Measurements from ENCODE around the gene INPP4B.

The INPP4B gene

DNA sequence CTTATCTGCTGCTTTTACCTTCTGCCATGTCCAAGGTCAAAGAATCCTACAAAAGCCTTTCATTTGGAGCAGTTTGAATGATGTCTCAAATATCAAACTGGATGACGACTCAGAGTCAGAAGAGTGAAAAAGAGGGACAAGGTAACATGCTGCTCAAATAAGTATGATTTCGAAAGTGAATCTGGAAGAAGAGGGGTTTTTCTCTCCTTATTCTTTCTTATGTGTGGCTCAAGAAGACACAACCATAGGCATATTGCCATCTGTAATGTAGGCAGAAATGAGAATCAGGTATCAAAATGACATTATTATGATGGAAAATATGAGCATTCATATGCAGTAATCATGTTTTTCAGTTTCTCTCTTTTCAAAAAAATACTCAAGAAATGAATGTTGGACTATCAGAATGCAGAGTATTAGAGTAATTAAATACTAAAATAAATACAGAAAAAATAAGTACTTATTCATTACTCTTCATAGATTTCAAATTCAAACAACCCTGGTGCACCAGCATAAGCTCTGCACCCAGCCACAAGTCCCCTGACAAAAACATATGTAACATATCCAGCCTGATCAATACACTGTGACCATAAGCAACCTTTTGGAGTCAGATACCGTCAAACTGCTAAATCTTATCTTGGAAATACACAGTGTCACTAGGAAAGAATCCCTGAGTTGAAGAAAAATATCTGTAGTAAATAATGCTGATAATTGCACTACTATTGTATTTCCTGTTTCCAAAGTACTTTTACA lies 468.6 kb downstream of the INPP4B start:
- Histone ChIP-seq H3K4me1 (ENCODE audit: insufficient read depth, low read length) (peaks cover 14% of the 10 kb centered on the region), H3K9me3 (ENCODE audit: insufficient read depth, low read depth, low read length) (no peaks in the 10 kb centered on the region), H3K27me3 (ENCODE audit: insufficient read depth, low read length) (no peaks in the 10 kb centered on the region), H3K9ac (ENCODE audit: low read depth, low read length) (no peak overlapping the region), H3K4me3 (ENCODE audit: low read length) (no peak overlapping the region), H3K36me3 (ENCODE audit: insufficient read depth, low read depth, low read length) (no peaks in the 10 kb centered on the region), H3K27ac (ENCODE audit: low read length) (no peak overlapping the region)

DNA sequence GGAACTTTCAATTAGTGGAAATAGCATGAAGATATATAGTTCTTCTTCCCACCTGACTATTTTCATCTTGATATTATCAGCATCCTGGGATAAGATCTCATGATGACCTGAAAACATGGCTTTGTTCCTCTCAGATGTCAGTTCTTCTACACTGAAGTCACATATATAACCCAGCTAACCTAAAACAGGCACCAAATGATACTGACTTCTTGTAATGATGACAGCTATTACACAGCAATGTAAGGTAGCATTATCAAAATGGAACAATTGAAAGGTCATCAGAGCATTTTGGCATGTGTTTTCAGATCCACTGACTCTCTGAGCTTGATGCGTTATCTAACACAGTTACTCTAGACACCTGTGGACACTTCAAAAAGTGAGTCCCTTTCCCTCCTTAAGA lies 469.9 kb downstream of the INPP4B start:
- Histone ChIP-seq H3K9ac (ENCODE audit: low read depth, low read length) (no peak overlapping the region), H3K4me1 (ENCODE audit: insufficient read depth, low read length) (peaks cover 14% of the 10 kb centered on the region), H3K27me3 (ENCODE audit: insufficient read depth, low read length) (no peaks in the 10 kb centered on the region), H3K27ac (ENCODE audit: low read length) (no peak overlapping the region), H3K36me3 (ENCODE audit: insufficient read depth, low read depth, low read length) (no peaks in the 10 kb centered on the region), H3K4me3 (ENCODE audit: low read length) (no peak overlapping the region), H3K9me3 (ENCODE audit: insufficient read depth, low read depth, low read length) (no peaks in the 10 kb centered on the region)

DNA sequence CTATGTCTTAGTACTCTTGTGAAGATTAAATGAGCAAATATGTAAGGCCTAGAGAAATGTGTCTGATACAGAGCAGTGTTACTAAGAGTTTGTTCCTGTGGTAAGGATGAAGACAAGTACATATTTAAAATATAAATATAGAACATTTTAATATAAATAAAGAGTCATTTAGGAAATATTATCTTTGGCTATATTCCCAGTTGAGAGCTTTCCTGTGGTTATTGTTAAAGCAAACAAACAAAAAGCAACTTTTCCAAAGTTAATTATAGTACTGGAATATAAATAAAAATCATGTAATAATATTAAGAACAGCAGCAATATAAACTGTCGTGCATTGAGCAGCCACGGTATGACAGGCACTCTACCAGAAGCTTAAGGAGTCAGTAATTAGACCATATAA lies 472.5 kb downstream of the INPP4B start:
- no peaks in the 10 kb centered on the region for H3K9me3 ChIP-seq (ENCODE audit: insufficient read depth, low read depth, low read length)
- no peaks in the 10 kb centered on the region for H3K36me3 ChIP-seq (ENCODE audit: insufficient read depth, low read depth, low read length)
- H3K9ac ChIP-seq (ENCODE audit: low read depth, low read length): no peak overlapping the region
- H3K4me3 ChIP-seq (ENCODE audit: low read length): no peak overlapping the region
- H3K27ac ChIP-seq (ENCODE audit: low read length): no peak overlapping the region
- peaks cover 7% of the 10 kb centered on the region for H3K4me1 ChIP-seq (ENCODE audit: insufficient read depth, low read length)
- no peaks in the 10 kb centered on the region for H3K27me3 ChIP-seq (ENCODE audit: insufficient read depth, low read length)

DNA sequence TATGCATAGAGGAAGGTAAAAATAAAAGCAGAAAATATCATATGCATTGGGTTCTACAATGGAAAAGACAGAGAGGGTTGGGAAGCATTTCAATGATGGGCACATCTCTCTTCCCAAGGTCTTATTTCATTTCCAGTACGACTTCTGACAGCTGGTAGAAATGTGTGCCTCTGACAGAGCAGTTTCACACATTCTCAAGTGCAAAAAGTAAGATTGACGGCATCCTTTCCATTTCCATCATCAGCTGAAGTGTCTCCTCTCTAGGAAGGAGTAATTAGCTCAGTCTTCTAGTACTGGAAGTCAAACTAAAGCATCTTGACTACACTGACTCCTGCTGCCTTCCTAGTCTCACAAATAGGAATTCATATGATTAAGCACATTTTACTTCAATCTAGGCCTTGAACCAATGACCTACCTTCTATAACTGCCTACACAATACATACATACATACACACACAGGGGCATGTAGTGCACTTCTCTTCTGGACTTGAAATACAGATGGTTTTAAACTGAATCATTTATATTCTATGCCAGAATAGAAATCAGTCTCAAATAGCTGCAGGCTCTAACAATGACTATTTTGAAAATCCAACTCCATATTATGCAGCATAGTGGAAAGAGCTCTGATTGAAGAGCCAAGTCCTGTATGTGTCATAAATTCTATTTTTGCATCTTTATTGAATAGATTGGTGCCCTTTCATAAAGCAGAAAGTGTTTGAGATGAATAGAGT lies 473.4 kb downstream of the INPP4B start:
- Histone ChIP-seq H3K27me3 (ENCODE audit: insufficient read depth, low read length) (no peaks in the 10 kb centered on the region), H3K36me3 (ENCODE audit: insufficient read depth, low read depth, low read length) (no peaks in the 10 kb centered on the region), H3K4me1 (ENCODE audit: insufficient read depth, low read length) (peaks cover 8% of the 10 kb centered on the region), H3K4me3 (ENCODE audit: low read length) (no peak overlapping the region), H3K27ac (ENCODE audit: low read length) (no peak overlapping the region), H3K9ac (ENCODE audit: low read depth, low read length) (no peak overlapping the region), H3K9me3 (ENCODE audit: insufficient read depth, low read depth, low read length) (no peaks in the 10 kb centered on the region)

DNA sequence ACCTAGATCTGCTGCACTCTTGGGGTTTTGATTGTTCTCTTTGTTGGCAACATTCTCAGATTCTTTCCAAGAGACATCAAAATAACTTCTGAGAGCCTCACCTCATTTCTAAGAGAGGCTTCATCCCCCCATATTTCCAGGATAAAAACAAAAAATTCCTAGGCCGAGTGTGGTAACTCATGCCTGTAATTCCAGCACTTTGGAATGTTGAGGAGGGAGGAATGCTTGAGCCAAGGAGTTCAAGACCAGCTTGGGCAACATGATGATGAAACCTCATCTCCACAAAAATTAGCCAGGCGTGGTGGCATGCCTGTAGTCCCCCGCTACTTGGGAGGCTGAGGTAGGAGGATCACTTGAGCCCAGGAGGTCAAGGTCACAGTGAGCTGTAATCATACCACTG lies 477.0 kb downstream of the INPP4B start:
- H3K9ac ChIP-seq (ENCODE audit: low read depth, low read length): no peak overlapping the region
- H3K27ac ChIP-seq (ENCODE audit: low read length): no peak overlapping the region
- no peaks in the 10 kb centered on the region for H3K9me3 ChIP-seq (ENCODE audit: insufficient read depth, low read depth, low read length)
- peaks cover 13% of the 10 kb centered on the region for H3K4me1 ChIP-seq (ENCODE audit: insufficient read depth, low read length)
- H3K36me3 ChIP-seq (ENCODE audit: insufficient read depth, low read depth, low read length): no peaks in the 10 kb centered on the region
- H3K27me3 ChIP-seq (ENCODE audit: insufficient read depth, low read length): no peaks in the 10 kb centered on the region
- no peak overlapping the region for H3K4me3 ChIP-seq (ENCODE audit: low read length)

DNA sequence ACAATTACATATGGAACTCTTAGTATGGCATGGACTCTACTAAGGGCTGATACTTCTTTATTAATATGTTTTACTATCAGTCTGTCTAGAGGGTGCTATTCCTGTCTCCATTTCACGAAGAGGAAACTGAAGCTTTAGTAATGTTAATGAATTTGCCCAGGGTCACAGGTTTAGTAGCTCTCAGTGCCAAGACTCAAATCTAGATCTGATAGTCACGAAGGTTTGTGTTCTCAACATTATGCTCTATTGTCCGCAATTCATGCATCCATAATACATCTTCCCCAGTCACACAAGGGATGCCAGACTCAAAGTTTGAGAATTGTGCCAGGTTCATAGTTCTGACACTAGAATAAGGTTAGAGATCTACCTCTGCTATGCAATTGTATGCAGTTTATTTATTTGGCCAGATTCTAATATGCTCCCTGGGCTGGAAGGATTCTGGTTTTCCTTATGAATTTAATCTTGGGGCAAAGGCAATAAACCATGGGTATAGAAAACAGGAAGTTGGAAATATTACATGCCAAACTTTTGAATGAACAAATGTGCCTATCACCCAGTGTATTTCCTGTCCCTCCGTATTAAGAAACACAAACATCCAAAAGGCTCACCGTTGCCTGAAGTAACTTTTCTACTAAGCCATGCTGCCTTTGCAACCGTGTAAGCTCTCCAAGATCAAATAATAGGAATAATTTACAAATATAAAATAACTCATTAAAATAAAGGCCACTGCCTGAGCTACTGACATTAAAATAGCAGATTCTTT lies 478.5 kb downstream of the INPP4B start:
- Histone ChIP-seq H3K4me3 (ENCODE audit: low read length) (no peak overlapping the region), H3K27me3 (ENCODE audit: insufficient read depth, low read length) (no peaks in the 10 kb centered on the region), H3K36me3 (ENCODE audit: insufficient read depth, low read depth, low read length) (no peaks in the 10 kb centered on the region), H3K9ac (ENCODE audit: low read depth, low read length) (no peak overlapping the region), H3K27ac (ENCODE audit: low read length) (no peak overlapping the region), H3K9me3 (ENCODE audit: insufficient read depth, low read depth, low read length) (no peaks in the 10 kb centered on the region), H3K4me1 (ENCODE audit: insufficient read depth, low read length) (peaks cover 13% of the 10 kb centered on the region)

DNA sequence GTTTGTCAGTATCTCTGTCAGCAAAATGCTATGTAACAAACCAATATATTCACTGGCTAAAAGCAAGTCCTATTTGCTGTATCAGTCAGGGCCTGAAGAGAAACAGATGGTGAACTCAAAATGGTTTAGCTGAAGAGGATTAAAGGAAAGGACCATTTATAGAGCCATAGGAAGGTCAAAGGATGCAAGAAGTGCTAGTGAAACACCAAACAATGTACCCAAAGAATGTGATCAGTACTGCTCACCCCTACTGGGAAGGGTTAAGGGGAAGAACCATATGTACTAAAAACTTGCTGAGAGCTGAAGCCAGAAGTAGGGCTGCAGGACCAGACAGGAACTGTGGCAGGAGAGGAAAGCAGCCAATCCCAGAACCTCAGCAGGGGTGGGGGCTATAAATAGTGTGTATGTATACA lies 479.3 kb downstream of the INPP4B start:
- Histone ChIP-seq H3K9me3 (ENCODE audit: insufficient read depth, low read depth, low read length) (no peaks in the 10 kb centered on the region), H3K4me3 (ENCODE audit: low read length) (no peak overlapping the region), H3K27me3 (ENCODE audit: insufficient read depth, low read length) (no peaks in the 10 kb centered on the region), H3K4me1 (ENCODE audit: insufficient read depth, low read length) (peaks cover 13% of the 10 kb centered on the region), H3K9ac (ENCODE audit: low read depth, low read length) (no peak overlapping the region), H3K36me3 (ENCODE audit: insufficient read depth, low read depth, low read length) (no peaks in the 10 kb centered on the region), H3K27ac (ENCODE audit: low read length) (no peak overlapping the region)

DNA sequence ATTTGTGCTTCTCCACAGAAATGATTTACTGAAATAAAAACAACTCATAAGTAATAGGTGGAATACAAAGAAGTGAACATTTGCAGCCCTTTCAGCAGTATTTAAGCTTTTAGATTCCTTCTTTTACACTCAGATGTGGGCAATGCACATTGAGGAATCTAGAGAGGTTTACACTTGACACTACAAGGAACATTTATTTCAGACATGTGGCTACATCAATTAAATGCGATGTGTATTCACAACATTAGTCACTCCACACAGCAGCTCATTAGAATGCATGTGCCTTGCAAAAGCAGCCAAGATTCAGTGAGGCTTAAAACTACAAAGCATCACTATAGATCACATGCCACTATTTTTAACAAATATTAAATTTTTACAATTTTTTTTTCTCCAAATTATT lies 480.7 kb downstream of the INPP4B start:
- no peaks in the 10 kb centered on the region for H3K27me3 ChIP-seq (ENCODE audit: insufficient read depth, low read length)
- no peak overlapping the region for H3K4me3 ChIP-seq (ENCODE audit: low read length)
- H3K36me3 ChIP-seq (ENCODE audit: insufficient read depth, low read depth, low read length): no peaks in the 10 kb centered on the region
- H3K9me3 ChIP-seq (ENCODE audit: insufficient read depth, low read depth, low read length): no peaks in the 10 kb centered on the region
- H3K9ac ChIP-seq (ENCODE audit: low read depth, low read length): no peak overlapping the region
- no peak overlapping the region for H3K27ac ChIP-seq (ENCODE audit: low read length)
- H3K4me1 ChIP-seq (ENCODE audit: insufficient read depth, low read length): peaks cover 13% of the 10 kb centered on the region

DNA sequence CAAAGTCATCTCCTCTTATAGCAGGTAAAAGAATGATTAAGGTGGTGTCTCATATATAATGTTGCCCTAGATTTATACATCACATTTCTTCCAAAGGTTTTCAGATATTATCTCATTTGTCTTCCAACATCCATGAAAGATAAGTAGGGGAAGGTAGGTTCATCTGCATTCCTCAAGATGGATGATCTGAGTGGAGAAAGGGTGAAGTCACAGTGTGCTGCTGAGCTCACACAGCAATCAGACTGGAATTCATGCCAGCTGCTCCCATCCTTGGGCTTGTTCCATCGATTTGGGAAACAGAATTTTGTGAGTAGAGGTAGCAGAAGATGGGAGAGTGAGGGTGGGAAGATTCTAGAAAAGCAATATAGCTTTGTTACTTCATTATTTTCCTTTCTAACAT lies 482.4 kb downstream of the INPP4B start:
- Histone ChIP-seq H3K9me3 (ENCODE audit: insufficient read depth, low read depth, low read length) (no peaks in the 10 kb centered on the region), H3K4me1 (ENCODE audit: insufficient read depth, low read length) (peaks cover 13% of the 10 kb centered on the region), H3K27ac (ENCODE audit: low read length) (no peak overlapping the region), H3K9ac (ENCODE audit: low read depth, low read length) (no peak overlapping the region), H3K27me3 (ENCODE audit: insufficient read depth, low read length) (no peaks in the 10 kb centered on the region), H3K36me3 (ENCODE audit: insufficient read depth, low read depth, low read length) (no peaks in the 10 kb centered on the region), H3K4me3 (ENCODE audit: low read length) (no peak overlapping the region)

DNA sequence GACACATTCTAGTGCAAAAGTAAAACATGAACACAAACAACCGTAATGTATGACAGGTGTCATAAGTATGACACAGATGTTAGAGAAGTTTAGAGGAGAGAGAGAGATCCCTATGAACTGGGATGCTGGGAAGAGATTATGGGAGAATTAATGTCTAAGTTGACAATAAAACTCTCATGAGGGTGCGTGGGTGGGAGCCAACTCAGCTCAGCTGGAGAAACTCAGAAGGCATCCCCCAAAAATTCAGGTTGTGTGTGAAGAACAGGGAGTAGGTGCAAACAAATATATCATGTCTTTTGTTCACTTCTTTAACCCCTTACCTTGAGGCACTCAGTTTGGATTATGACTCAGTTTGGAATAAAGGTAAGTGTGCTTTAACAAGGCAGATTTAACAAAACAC lies 484.1 kb downstream of the INPP4B start:
- H3K9me3 ChIP-seq (ENCODE audit: insufficient read depth, low read depth, low read length): no peaks in the 10 kb centered on the region
- no peak overlapping the region for H3K4me3 ChIP-seq (ENCODE audit: low read length)

DNA sequence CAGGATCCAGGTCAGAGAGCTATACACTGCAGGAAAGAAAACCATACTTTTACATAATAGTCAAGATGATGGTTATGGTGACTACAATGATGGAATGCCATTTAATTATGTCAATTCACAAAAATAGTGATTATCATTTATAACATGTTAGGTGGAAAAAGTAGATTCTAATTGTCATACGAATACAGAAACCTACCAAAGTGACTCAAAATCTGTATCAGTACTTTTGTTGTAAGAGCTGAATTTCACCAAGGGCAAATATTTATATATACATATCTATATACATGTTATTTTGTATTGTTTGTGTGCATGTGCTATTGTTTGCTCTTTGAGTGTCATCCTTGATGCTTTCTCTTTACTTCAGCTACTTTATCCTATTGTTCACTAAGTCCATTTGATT lies 485.4 kb downstream of the INPP4B start:
- Histone ChIP-seq H3K27ac (ENCODE audit: low read length) (no peak overlapping the region), H3K27me3 (ENCODE audit: insufficient read depth, low read length) (no peaks in the 10 kb centered on the region), H3K9me3 (ENCODE audit: insufficient read depth, low read depth, low read length) (no peaks in the 10 kb centered on the region), H3K4me3 (ENCODE audit: low read length) (no peak overlapping the region), H3K4me1 (ENCODE audit: insufficient read depth, low read length) (peaks cover 5% of the 10 kb centered on the region), H3K9ac (ENCODE audit: low read depth, low read length) (no peak overlapping the region), H3K36me3 (ENCODE audit: insufficient read depth, low read depth, low read length) (no peaks in the 10 kb centered on the region)

More for the DNA sequence above, 484.1 kb downstream of the INPP4B start:
- H3K36me3 ChIP-seq (ENCODE audit: insufficient read depth, low read depth, low read length): no peaks in the 10 kb centered on the region
- H3K4me1 ChIP-seq (ENCODE audit: insufficient read depth, low read length): peaks cover 7% of the 10 kb centered on the region
- H3K9ac ChIP-seq (ENCODE audit: low read depth, low read length): no peak overlapping the region
- no peak overlapping the region for H3K27ac ChIP-seq (ENCODE audit: low read length)
- H3K27me3 ChIP-seq (ENCODE audit: insufficient read depth, low read length): no peaks in the 10 kb centered on the region
